Measurements from ENCODE around the gene LRRTM3.

- TF ChIP-seq POLR2A (IDR thresholded peaks at IDR 0.05; ENCODE audit: low read depth, low read length) (no peak), POLR2AphosphoS5 (IDR thresholded peaks at IDR 0.05; ENCODE audit: low read depth, low read length) (no peak)
These were observed 5.6 kb downstream of the LRRTM3 start for GRCh38 chr10:66931340-66931948.

All from GM12892 (cell line).